SJSA1 (cell line): ENCODE measurements around the gene PDE11A. TPM values are rescaled to one million over a fixed set of nuclear protein-coding genes. Genes with fewer than 3 reads are reported as not detected.

Source experiments
- DNase-seq, 2 experiments: peaks; one replicate each; pipeline ENCODE4 v3.0.0-alpha.2; 2015 to 2020; ENCODE audit warnings: low spot score in 2 of 2, low read depth in 1 of 2
- H3K27ac ChIP-seq: fragments of 250-450 bp; sonication (Bioruptor Pico); 2 replicates; pipeline ENCODE4 v1.5.1; 2020; ENCODE audit warnings: mild to moderate bottlenecking, moderate library complexity
- H3K27me3 ChIP-seq: fragments of 250-450 bp; sonication (Bioruptor Pico); replicated peaks from 2 replicates; pipeline ENCODE4 v1.5.1; 2020; ENCODE audit warnings: mild to moderate bottlenecking, moderate library complexity
- H3K36me3 ChIP-seq: fragments of 250-450 bp; sonication (Bioruptor Pico); 2 replicates; pipeline ENCODE4 v1.5.1; 2020; ENCODE audit warnings: mild to moderate bottlenecking
- H3K4me1 ChIP-seq: fragments of 250-450 bp; sonication (Bioruptor Pico); replicated peaks from 2 replicates; pipeline ENCODE4 v1.6.1; 2021; ENCODE audit warnings: mild to moderate bottlenecking
- H3K4me3 ChIP-seq: fragments of 250-450 bp; sonication (Bioruptor Pico); 2 replicates; pipeline ENCODE4 v1.5.1; 2020; ENCODE audit warnings: mild to moderate bottlenecking
- H3K9me3 ChIP-seq: fragments of 250-450 bp; sonication (Bioruptor Pico); replicated peaks from 2 replicates; pipeline ENCODE4 v1.5.1; 2020; ENCODE audit warnings: mild to moderate bottlenecking
- total RNA-seq: library from RNA; depleted of rRNA; stranded (reverse); fragments of >200 nt; shearing (Covaris generic); gene quantifications from 2 replicates; pipeline ENCODE4 v1.2.3, GENCODE V29; 2014

The PDE11A gene
- total RNA-seq, 1 experiment from 2014 or later = 0.42 TPM

DNA sequence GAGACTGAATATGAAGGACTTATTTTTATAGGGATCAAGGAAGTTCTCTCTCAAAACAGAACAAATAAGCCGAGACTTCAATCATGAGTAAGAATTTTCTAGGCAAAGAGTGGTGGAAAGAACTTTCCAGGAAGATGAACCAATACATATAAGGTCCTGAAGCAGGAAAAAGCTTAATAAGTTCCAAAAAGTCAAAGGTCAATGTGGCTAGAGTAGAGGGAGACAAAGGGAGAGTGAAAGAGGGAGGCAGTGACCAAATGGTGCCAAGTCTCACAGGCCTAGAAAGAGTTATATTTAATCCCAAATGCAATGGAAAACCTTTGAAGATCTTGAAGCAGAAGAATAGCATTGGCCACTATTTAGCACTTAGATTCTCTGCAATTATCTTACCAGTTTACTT is 56.0 kb downstream of the PDE11A start:
- no peaks in the 10 kb centered on the region for H3K4me1 ChIP-seq
- no peak overlapping the region for H3K4me3 ChIP-seq
- no peaks in the 10 kb centered on the region for H3K27me3 ChIP-seq
- H3K27ac ChIP-seq = no peak overlapping the region
- DNase-seq = no peak
- H3K36me3 ChIP-seq = no peaks in the 10 kb centered on the region
- H3K9me3 ChIP-seq = no peaks in the 10 kb centered on the region

DNA sequence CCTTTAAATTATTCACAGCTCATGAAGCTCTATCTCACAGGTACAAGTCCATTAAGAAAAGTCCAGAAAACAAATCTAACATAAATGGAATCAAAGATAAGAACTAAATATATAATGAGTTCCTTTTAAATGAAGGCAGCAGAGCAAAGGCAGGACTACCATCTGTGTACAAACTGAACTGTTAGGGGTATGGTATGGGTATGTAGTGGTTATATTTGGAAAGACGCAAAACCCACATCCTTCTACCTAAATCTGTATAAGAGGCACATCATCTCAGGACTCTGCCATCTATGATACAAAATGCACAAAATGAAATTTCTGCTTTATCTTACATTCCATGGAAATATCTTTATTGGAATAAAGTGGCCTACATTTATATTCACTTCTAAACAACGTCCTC is 59.9 kb downstream of the PDE11A start:
- no peaks in the 10 kb centered on the region for H3K36me3 ChIP-seq
- H3K9me3 ChIP-seq = no peaks in the 10 kb centered on the region
- H3K4me3 ChIP-seq = no peak overlapping the region
- H3K27ac ChIP-seq = no peak overlapping the region
- H3K27me3 ChIP-seq = no peaks in the 10 kb centered on the region
- DNase-seq = no peak
- H3K4me1 ChIP-seq = no peaks in the 10 kb centered on the region

DNA sequence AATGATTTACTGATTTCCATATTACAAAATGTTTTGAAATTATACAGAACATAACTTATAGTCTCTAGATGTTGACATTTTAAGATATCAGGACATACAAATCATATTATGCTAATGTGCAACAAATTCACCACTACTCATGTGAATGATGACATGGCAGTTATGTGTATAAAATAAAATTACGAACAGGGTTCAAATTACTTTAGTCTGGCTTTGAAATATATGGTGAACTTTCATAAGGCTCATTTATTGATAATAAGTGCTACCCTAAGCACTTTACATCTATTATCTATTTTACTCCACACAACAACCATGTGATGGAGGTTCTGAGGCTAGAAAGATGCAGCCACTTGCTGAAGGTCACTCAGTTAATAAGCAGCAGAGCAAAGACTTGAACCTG is 62.8 kb downstream of the PDE11A start:
- Histone ChIP-seq H3K27ac (no peak overlapping the region), H3K4me1 (peaks cover 7% of the 10 kb centered on the region; the same call in 1 of the 2 replicates)
- no peak for DNase-seq

DNA sequence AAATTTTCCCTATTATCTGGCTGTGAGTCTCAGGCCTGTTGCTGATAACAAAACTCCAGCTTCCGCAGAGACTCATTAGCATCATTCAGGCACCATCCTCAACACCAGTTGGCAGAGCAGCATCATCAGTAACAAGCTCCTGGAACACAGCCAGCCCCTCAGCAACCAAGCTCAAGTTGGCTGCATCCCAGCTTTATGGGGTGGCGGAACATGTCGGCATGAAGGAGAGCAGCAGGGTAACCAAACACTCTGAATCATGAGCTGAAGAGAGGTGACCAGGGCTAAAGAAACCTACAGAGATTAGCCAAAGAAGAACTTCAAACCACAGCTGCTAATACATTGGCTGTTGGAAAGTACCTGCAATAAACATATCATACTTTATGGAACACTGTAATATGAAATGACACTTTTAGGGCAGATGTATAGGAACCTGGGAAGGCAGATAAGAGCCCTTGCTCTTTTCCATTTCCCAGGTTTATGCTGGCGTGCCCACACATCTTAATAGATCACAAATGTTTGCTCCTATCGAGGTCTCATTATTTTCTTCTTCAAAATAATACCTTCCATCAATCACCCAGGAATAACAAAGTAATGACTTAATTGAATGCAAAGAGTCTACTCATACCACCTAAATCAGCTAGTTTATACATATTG is 63.8 kb downstream of the PDE11A start:
- Histone ChIP-seq H3K27ac (no peak overlapping the region), H3K9me3 (no peaks in the 10 kb centered on the region), H3K4me3 (no peak overlapping the region), H3K27me3 (no peaks in the 10 kb centered on the region), H3K4me1 (peaks cover 7% of the 10 kb centered on the region; the same call in 1 of the 2 replicates), H3K36me3 (no peaks in the 10 kb centered on the region)
- no peak for DNase-seq

More for the DNA sequence above, 62.8 kb downstream of the PDE11A start:
- no peaks in the 10 kb centered on the region for H3K36me3 ChIP-seq
- H3K27me3 ChIP-seq = no peaks in the 10 kb centered on the region
- H3K4me3 ChIP-seq = no peak overlapping the region
- no peaks in the 10 kb centered on the region for H3K9me3 ChIP-seq

DNA sequence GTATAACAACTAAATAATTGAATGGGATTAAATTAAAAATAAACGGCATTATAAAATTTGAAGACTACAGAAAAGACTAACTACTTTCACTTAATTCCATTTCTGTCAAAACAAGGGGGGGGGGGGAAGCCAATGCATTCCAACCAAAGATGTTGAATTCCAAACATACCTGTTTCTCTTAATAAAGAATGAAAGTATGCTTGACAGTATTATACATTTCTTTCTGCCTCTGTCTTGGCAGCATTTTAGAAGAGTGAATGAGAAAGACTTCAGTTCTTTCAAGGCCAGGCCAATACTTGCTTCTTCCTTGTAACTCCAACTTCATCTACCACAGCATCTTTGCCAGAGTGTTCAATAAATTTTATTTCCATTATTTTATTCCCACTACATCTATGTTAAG is 65.9 kb downstream of the PDE11A start:
- Histone ChIP-seq H3K4me1 (peaks cover 7% of the 10 kb centered on the region; the same call in 1 of the 2 replicates), H3K4me3 (no peak overlapping the region), H3K36me3 (no peaks in the 10 kb centered on the region), H3K27ac (no peak overlapping the region), H3K27me3 (no peaks in the 10 kb centered on the region), H3K9me3 (no peaks in the 10 kb centered on the region)
- no peak for DNase-seq

DNA sequence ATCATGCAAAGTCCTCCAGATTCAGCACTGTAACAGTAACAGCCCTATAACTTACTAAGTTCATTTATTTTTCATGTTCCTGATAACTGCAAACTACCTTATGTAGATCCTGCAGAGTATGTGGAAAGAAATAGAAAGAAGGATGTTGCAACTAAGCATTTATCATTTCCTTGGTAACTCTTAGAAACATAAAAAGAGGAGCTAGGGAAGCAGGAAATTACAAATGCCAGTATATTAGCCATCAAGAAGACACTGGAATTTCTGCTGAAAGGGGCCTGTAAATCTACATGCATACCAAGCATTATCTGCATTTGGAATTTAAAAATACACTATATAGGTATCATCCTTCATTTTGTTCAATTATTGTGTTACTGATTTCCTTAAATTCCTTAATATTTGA is 66.8 kb downstream of the PDE11A start:
- H3K27me3 ChIP-seq = no peaks in the 10 kb centered on the region
- no peak overlapping the region for H3K4me3 ChIP-seq
- H3K4me1 ChIP-seq = peaks cover 16% of the 10 kb centered on the region
- H3K27ac ChIP-seq = no peak overlapping the region
- DNase-seq = no peak
- H3K9me3 ChIP-seq = no peaks in the 10 kb centered on the region
- H3K36me3 ChIP-seq = no peaks in the 10 kb centered on the region

DNA sequence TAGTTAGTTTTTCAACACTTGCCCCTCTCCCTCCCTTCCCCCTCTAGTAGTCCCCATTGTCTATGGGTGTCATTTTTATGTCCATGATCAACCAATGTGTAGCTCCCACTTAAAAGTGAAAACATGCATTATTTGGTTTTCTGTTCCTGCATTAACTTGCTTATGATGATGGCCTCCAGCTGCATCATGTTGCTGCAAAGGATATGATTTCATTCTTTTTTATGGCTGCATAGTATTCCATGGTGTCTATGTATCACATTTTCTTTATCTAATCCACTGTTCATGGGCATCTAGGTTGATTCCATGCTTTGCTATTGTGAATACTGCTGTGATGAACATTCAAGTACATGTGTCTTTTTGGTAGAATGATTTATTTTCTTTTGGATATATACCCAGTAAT is 70.5 kb downstream of the PDE11A start:
- Histone ChIP-seq H3K36me3 (no peaks in the 10 kb centered on the region), H3K27me3 (no peaks in the 10 kb centered on the region), H3K4me1 (peaks cover 38% of the 10 kb centered on the region), H3K27ac (no peak overlapping the region), H3K9me3 (no peaks in the 10 kb centered on the region), H3K4me3 (no peak overlapping the region)
- DNase-seq = no peak

DNA sequence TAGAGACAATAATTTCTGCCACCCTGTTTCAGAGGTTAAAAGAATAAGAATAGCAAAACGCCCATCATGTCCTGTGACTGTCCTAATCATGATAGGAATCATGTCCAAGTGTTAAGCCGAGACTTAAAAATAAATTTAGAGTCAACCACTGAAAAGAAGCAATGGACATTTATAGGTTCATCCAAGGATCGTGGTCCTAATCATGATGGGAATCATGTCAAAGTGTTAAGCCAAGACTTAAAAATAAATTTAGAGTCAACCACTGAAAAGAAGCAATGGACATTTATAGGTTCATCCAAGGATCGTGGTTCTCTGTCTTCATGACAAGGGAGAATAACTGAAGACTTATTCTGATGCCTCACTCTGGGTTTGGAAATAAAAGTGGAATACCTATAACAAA is 73.6 kb downstream of the PDE11A start:
- peak overlapping the region; percentile 48; the same call in 1 of the 2 replicates for H3K27ac ChIP-seq
- no peak overlapping the region for H3K4me3 ChIP-seq
- H3K9me3 ChIP-seq = no peaks in the 10 kb centered on the region
- peaks cover 35% of the 10 kb centered on the region for H3K4me1 ChIP-seq
- no peak for DNase-seq
- H3K36me3 ChIP-seq = no peaks in the 10 kb centered on the region
- no peaks in the 10 kb centered on the region for H3K27me3 ChIP-seq

DNA sequence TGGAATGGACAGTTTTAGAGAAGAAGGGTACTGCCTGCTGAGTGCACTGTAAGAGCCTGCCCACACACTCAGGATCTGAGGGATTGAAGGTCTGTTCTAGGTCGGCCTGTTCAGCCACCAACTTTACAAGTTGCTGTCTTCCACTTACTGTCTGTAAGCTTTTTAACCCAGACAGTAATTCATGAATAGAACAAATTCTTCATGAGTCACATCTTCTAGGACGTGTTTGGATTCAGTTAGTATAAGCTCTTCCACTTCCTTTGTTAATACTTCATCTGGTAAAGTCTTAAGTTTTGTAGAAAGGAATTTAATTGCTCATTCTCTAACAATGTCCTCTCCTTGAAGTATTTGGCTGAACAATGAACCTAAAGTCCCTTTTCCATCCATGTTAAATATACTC is 74.6 kb downstream of the PDE11A start:
- Histone ChIP-seq H3K27me3 (no peaks in the 10 kb centered on the region), H3K36me3 (no peaks in the 10 kb centered on the region), H3K4me1 (peaks cover 35% of the 10 kb centered on the region), H3K4me3 (no peak overlapping the region), H3K9me3 (no peaks in the 10 kb centered on the region), H3K27ac (peak overlapping the region; percentile 76)
- DNase-seq = peak; percentile 52 to 79

DNA sequence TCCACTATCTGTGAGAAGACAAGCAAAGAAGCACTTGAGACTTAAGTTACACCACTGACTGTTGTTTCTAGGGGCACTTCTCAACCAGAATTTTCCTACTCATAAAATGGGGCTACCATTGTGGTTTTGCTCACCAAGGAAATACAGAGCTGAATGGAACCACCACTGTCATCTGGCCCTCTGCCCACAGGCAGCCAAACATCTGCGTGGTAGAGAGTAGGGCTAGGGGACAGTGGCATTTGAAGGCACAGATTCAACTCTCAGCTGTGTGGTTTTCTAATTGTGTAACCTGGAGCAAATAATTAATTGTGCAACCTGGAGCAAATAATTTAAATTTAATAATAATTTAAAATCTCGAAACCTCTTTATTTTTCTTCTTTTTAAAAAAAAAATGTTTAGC is 79.6 kb downstream of the PDE11A start:
- H3K27ac ChIP-seq = no peak overlapping the region
- H3K4me1 ChIP-seq = peaks cover 18% of the 10 kb centered on the region
- no peak for DNase-seq
- H3K4me3 ChIP-seq = no peak overlapping the region
- H3K9me3 ChIP-seq = no peaks in the 10 kb centered on the region
- H3K36me3 ChIP-seq = no peaks in the 10 kb centered on the region
- H3K27me3 ChIP-seq = no peaks in the 10 kb centered on the region

DNA sequence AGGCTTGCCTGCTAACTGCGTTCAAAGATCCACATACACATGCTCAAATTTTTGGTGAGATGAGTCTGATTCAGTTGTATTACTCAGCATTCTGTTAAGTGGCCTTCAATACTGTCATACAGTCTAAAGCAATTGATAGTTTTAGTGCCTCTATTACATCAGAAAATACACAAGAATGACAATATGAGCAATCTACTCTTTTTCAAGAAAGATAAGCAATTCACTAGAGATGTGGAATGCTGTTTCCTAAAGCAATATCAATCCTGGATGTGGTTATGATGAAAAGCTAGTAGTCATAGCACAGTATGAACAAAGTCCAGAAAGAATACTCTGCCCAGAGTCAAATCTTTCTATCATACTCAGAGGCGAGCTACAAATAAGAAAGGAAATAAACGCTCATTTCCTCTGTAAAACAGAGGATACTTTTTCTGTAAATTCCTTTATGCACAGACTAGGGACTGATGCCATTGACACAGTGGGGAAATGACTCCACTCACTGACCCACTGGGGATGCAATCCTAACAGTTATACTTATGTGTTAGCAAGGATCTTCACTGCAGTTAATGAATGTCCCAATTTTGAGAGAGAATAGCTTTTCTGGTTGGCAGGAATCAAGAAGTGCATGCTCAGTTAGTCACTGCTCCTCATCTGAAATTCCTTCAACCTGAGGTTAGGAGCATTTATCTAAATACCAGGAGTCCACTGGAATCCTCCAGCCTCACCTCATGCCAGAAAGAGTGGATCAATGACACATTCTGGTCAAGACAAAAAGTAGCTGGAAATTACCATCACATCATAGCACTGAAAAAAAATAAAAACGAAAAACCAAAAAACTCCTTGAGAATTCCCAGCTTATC is 83.3 kb downstream of the PDE11A start:
- Histone ChIP-seq H3K36me3 (no peaks in the 10 kb centered on the region), H3K27ac (no peak overlapping the region), H3K4me1 (peaks cover 10% of the 10 kb centered on the region), H3K9me3 (no peaks in the 10 kb centered on the region), H3K4me3 (no peak overlapping the region), H3K27me3 (no peaks in the 10 kb centered on the region)
- DNase-seq = no peak

DNA sequence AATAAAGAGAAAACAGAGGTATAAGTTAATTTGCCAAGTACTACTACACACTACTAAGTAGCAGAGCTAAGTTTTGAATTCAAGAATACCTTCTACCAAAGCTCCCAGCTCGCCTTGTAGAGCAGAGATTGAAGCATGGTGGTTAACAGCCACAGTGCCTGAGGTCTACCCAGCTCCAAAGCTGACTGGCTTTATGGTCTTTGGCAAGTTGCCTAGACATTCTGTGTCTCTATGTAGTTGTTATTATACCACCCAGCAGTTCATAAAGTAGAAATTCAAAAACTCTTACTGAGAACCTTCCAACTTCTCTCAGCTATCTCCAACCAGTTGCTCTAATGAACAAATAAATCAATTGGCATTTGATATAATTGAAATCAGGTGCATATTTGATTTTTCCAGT is 87.8 kb downstream of the PDE11A start:
- no peaks in the 10 kb centered on the region for H3K9me3 ChIP-seq
- peak; percentile 30 to 43 for DNase-seq
- H3K4me3 ChIP-seq = no peak overlapping the region
- H3K27ac ChIP-seq = no peak overlapping the region
- peaks cover 10% of the 10 kb centered on the region for H3K4me1 ChIP-seq
- 0 out of 2 replicates have a peak, but pooled peaks cover 3% of the 10 kb centered on the region for H3K27me3 ChIP-seq
- H3K36me3 ChIP-seq = no peaks in the 10 kb centered on the region

DNA sequence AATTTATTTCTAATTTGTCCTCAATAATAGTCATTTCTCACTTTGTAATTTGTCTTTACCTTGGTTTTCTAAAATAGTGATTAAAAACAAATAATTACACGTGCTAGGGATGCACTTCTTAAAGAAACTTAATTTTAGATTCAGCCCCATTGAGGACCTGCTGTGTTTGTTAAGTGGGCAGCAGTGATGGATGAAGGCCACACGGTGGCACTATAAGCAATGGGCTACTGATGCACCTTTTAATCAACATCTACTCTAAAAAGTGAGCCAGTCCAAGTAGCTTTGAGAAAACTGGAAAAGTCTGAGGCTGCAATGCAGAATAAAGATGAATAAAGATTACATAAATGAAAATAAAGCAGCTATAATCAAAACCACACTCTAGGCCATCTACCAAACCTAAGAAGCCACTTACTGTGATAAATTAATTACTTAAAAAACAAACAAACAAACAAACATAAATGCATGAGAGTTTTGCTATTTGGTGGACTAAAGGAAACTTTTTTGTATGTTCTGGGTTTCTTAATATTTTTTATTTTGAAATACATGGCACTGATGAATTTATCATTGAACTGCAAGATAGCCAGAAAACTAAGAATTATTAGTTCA is 89.3 kb downstream of the PDE11A start:
- H3K9me3 ChIP-seq = no peaks in the 10 kb centered on the region
- H3K4me1 ChIP-seq = peaks cover 5% of the 10 kb centered on the region
- no peaks in the 10 kb centered on the region for H3K36me3 ChIP-seq
- H3K27me3 ChIP-seq = 0 out of 2 replicates have a peak, but pooled peaks cover 3% of the 10 kb centered on the region
- no peak overlapping the region for H3K4me3 ChIP-seq
- no peak overlapping the region for H3K27ac ChIP-seq
- DNase-seq = peak; percentile 36 to 43

DNA sequence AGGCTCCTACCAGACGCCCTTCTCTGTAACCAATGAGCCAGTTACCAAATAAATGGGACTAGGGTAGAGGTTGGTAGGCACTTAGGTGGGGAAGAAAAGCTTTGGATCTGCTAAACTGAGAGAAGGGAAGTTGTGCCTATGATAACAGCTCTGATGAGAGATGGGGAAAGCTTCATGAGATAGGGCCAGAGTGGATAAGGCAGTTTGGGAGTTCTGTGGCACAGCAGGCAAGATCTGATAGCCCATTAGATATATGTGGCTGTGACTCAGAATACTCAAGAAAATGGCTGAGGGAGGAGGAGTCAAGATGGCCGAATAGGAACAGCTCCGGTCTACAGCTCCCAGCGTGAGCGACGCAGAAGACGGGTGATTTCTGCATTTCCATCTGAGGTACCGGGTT is 99.8 kb downstream of the PDE11A start:
- H3K36me3 ChIP-seq = no peaks in the 10 kb centered on the region
- H3K9me3 ChIP-seq = no peaks in the 10 kb centered on the region
- no peak for DNase-seq
- H3K27ac ChIP-seq = no peak overlapping the region
- H3K4me3 ChIP-seq = no peak overlapping the region
- no peaks in the 10 kb centered on the region for H3K27me3 ChIP-seq
- H3K4me1 ChIP-seq = no peaks in the 10 kb centered on the region
